CD4-positive, alpha-beta T cell (primary cell): ENCODE results near the gene S100A6. TPM values are rescaled to one million over a fixed set of nuclear protein-coding genes. Genes with fewer than 3 reads are reported as not detected.

Experiments
- ATAC-seq: fragments of 200-7000 bp; cut with Tn5 transposase; one replicate; pipeline ENCODE4 v1.10.0; 2022; ENCODE audit warnings: mild to moderate bottlenecking; ENCODE audit not compliant: poor library complexity
- CTCF ChIA-PET: fragments of 350-600 bp; sonication (Branson Sonifier 250); formaldehyde crosslinking; loops from one replicate; lab custom pipeline; 2021; ENCODE audit warnings: antibody characterized with exemption, inconsistent platforms; lab: Charles Lee
- POLR2A ChIA-PET: fragments of 350-600 bp; sonication (Branson Sonifier 250); formaldehyde crosslinking; loops from one replicate; lab custom pipeline; 2021; ENCODE audit warnings: antibody characterized with exemption, inconsistent platforms; lab: Charles Lee
- DNase-seq, 14 experiments: peaks; one replicate each; pipeline ENCODE4 v3.0.0-alpha.2; 2013 to 2020; ENCODE audit warnings: mixed read lengths in 2 of 14
- H3K27ac ChIP-seq, 2 donors: one replicate each; pipeline versions ENCODE4 v1.5.1 to v1.7.0; 2013; ENCODE audit warnings: low read length in 2 of 2, low read depth in 1 of 2, mild to moderate bottlenecking in 1 of 2
- H3K27me3 ChIP-seq, 2 experiments: 1 replicate in 1 of 2; 2 replicates in 1 of 2; pipeline versions ENCODE4 v1.6.1 to v1.7.0; 2013; ENCODE audit warnings: low read length in 2 of 2, control low read depth in 1 of 2, mild to moderate bottlenecking in 1 of 2, moderate library complexity in 1 of 2; ENCODE audit not compliant: insufficient read depth in 2 of 2, control insufficient read depth in 1 of 2
- H3K36me3 ChIP-seq: one replicate; pipeline ENCODE4 v1.6.1; 2013; ENCODE audit warnings: low read length, control low read depth; ENCODE audit not compliant: insufficient read depth
- H3K4me1 ChIP-seq: one replicate; pipeline ENCODE4 v1.6.1; 2013; ENCODE audit warnings: low read length, control low read depth; ENCODE audit not compliant: insufficient read depth
- H3K4me3 ChIP-seq: one replicate; pipeline ENCODE4 v1.5.1; 2013; ENCODE audit warnings: mild to moderate bottlenecking, low read length, moderate library complexity
- H3K9me3 ChIP-seq, 2 experiments: 1 replicate in 1 of 2; 2 replicates in 1 of 2; pipeline versions ENCODE4 v1.6.1 to v1.7.0; 2013; ENCODE audit warnings: low read length in 2 of 2, mild to moderate bottlenecking in 2 of 2, control low read depth in 1 of 2, moderate library complexity in 1 of 2; ENCODE audit not compliant: control insufficient read depth in 1 of 2, insufficient read depth in 1 of 2
- H3K27ac Mint-ChIP-seq: one replicate; pipeline ENCODE4 v1.8.0; 2020; ENCODE audit warnings: mixed read lengths
- H3K27me3 Mint-ChIP-seq: one replicate; pipeline ENCODE4 v1.8.0; 2021; ENCODE audit warnings: mixed read lengths
- H3K36me3 Mint-ChIP-seq: one replicate; pipeline ENCODE4 v1.8.0; 2021; ENCODE audit warnings: low read depth, mixed read lengths
- H3K4me1 Mint-ChIP-seq: one replicate; pipeline ENCODE4 v1.8.0; 2021; ENCODE audit warnings: low read depth, mixed read lengths
- H3K4me3 Mint-ChIP-seq: one replicate; pipeline ENCODE4 v1.8.0; 2020; ENCODE audit warnings: mild to moderate bottlenecking, mixed read lengths
- H3K9me3 Mint-ChIP-seq: one replicate; pipeline ENCODE4 v1.8.0; 2020; ENCODE audit warnings: mixed read lengths
- intact Hi-C, 2 experiments: fragments of 100-400 bp; cut with DNase I in 1 of 2; cut with micrococcal nuclease in 1 of 2; formaldehyde crosslinking; loops; one replicate each; pipeline versions ENCODE4 v1.15.1 to v1.9.0; 2023 to 2025; cut with DNase I, micrococcal nuclease
- total RNA-seq, 174 experiments: library from RNA in 2 of 174; stranded (reverse) in 2 of 174; gene quantifications; one replicate each; pipeline ENCODE4 v1.2.3 and lab custom pipeline; 2021 to 2026
- TF ChIP-seq, protein P1 (sequence below): fragments of 200-600 bp; IDR thresholded peaks from one replicate; pipeline ENCODE4 v1.8.0; 2022; ENCODE audit warnings: antibody characterized with exemption, mild to moderate bottlenecking

S100A6 gene
- total RNA-seq, 2 experiments from 2014 or later = 172 to 175 TPM

DNA sequence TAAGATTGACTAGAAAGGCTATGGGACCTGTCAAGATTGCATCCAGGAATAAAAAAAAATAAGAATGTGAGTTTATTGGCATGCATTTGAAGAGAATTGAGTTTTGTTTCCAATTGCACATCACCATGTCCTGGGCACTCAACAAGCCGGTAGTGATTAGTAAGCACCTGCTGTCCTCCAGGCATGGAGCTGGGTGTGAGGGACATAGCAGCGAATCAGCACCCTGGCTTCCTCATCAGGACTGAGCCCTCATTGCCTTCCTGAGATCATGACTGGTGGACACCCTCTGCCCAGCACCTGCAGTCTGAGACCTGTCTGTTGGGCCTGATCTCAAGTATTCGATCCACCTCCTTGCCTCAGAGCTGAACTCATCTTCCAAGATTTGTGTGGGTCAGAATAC, 26.8 kb downstream of the S100A6 start:
- Histone ChIP-seq H3K36me3 (no peaks in the 10 kb centered on the region), H3K27me3 (no peaks in the 10 kb centered on the region), H3K4me3 (no peak overlapping the region), H3K9me3 (no peaks in the 10 kb centered on the region), H3K4me1 (peaks cover 7% of the 10 kb centered on the region), H3K27ac (no peak overlapping the region)
- no peak for DNase-seq
- intact Hi-C loops = loop anchor here (1.0 to 2.0 kb wide), 2 partner anchors 240 to 478 kb away; partner anchors contain the start of gene RAB13 (in 1 of the 2)
- no peaks in the 10 kb centered on the region for H3K27me3 Mint-ChIP-seq
- no peaks in the 10 kb centered on the region for H3K9me3 Mint-ChIP-seq
- no peak overlapping the region for H3K27ac Mint-ChIP-seq
- H3K36me3 Mint-ChIP-seq = no peaks in the 10 kb centered on the region
- TF ChIP-seq, protein P1, sequence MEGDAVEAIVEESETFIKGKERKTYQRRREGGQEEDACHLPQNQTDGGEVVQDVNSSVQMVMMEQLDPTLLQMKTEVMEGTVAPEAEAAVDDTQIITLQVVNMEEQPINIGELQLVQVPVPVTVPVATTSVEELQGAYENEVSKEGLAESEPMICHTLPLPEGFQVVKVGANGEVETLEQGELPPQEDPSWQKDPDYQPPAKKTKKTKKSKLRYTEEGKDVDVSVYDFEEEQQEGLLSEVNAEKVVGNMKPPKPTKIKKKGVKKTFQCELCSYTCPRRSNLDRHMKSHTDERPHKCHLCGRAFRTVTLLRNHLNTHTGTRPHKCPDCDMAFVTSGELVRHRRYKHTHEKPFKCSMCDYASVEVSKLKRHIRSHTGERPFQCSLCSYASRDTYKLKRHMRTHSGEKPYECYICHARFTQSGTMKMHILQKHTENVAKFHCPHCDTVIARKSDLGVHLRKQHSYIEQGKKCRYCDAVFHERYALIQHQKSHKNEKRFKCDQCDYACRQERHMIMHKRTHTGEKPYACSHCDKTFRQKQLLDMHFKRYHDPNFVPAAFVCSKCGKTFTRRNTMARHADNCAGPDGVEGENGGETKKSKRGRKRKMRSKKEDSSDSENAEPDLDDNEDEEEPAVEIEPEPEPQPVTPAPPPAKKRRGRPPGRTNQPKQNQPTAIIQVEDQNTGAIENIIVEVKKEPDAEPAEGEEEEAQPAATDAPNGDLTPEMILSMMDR = no peak
- no peak overlapping the region for H3K4me3 Mint-ChIP-seq
- ChIA-PET POLR2A (no interaction called here), CTCF (interaction anchor here (6.6 kb wide), 1 partner anchor 60 kb away, joined by 36 read pairs; no protein-coding TSS in a partner anchor)
- ATAC-seq = no peak
- H3K4me1 Mint-ChIP-seq = peaks cover 8% of the 10 kb centered on the region

DNA sequence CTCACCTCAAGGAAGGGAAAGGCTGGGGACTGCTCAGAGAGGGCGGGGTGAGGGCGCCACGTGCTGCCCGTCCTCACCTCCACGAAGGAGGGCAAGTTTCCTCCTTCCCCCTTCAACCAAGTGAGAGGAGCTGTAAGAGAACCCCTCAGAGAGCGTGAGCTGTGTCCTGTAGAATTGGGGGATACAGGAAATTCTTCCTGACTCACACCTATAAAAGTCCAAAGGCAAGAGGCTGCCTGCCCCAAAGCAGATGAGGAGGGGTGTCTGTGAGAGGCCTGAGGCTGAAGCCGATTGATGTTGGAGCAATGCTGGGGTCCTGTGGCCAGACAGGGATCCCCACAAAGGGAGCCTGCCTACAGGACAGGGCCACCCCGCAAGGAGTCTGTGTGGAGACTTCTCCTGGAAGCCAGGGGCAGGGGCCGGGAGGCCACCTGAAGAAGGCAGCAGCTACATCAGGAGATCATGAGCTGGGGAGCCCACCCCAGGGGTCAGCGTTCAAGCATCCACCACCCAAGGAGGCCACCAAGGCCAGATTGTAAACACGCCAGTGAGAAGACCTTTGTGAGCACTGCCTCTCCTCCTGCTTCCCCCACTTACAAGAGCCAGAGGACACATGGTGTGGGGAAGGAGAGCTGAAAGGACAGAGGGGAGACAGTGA, 27.7 kb downstream of the S100A6 start:
- TF ChIP-seq, protein P1 = no peak
- Histone ChIP-seq H3K9me3 (no peaks in the 10 kb centered on the region), H3K36me3 (no peaks in the 10 kb centered on the region), H3K27me3 (no peaks in the 10 kb centered on the region), H3K4me3 (no peak overlapping the region), H3K4me1 (peaks cover 7% of the 10 kb centered on the region), H3K27ac (no peak overlapping the region)
- ATAC-seq = no peak
- ChIA-PET POLR2A (no interaction called here), CTCF (interaction anchor here (6.6 kb wide), 1 partner anchor 61 kb away, joined by 36 read pairs; no protein-coding TSS in a partner anchor)
- Mint-ChIP-seq H3K4me3 (no peak overlapping the region), H3K27ac (no peak overlapping the region), H3K27me3 (no peaks in the 10 kb centered on the region), H3K4me1 (peaks cover 8% of the 10 kb centered on the region), H3K36me3 (no peaks in the 10 kb centered on the region), H3K9me3 (no peaks in the 10 kb centered on the region)
- DNase-seq = no peak
- intact Hi-C loops = loop anchor here in 1 of 2 experiments (2.0 kb wide), 1 partner anchor 479 kb away; the partner anchor contains the start of gene RAB13

- no peak overlapping the region for H3K4me3 ChIP-seq
- no peaks in the 10 kb centered on the region for H3K9me3 Mint-ChIP-seq
- no peak overlapping the region for H3K4me3 Mint-ChIP-seq
- ChIA-PET CTCF (no interaction called here), POLR2A (no interaction called here)
- DNase-seq = no peak
- H3K36me3 Mint-ChIP-seq = no peaks in the 10 kb centered on the region
- H3K36me3 ChIP-seq = no peaks in the 10 kb centered on the region
- no peak for ATAC-seq
- no peaks in the 10 kb centered on the region for H3K9me3 ChIP-seq
- TF ChIP-seq, protein P1 = no peak
- intact Hi-C loops = no loop called here
- H3K27me3 ChIP-seq = no peaks in the 10 kb centered on the region
- H3K4me1 ChIP-seq = peaks cover 7% of the 10 kb centered on the region
- H3K27ac ChIP-seq = no peak overlapping the region
- H3K4me1 Mint-ChIP-seq = peaks cover 8% of the 10 kb centered on the region
- H3K27me3 Mint-ChIP-seq = no peaks in the 10 kb centered on the region
- no peak overlapping the region for H3K27ac Mint-ChIP-seq
Measured at GRCh38 chr1:153506831-153507413, 28.9 kb downstream of the S100A6 start.
